ENCODE data around the gene FBXO41. TPM values are rescaled to one million over a fixed set of nuclear protein-coding genes. Genes with fewer than 3 reads are reported as not detected.

FBXO41 gene
- total and polyA plus RNA-seq, 2 experiments from 2014 or later: 0.44 to 1.1 TPM

DNA sequence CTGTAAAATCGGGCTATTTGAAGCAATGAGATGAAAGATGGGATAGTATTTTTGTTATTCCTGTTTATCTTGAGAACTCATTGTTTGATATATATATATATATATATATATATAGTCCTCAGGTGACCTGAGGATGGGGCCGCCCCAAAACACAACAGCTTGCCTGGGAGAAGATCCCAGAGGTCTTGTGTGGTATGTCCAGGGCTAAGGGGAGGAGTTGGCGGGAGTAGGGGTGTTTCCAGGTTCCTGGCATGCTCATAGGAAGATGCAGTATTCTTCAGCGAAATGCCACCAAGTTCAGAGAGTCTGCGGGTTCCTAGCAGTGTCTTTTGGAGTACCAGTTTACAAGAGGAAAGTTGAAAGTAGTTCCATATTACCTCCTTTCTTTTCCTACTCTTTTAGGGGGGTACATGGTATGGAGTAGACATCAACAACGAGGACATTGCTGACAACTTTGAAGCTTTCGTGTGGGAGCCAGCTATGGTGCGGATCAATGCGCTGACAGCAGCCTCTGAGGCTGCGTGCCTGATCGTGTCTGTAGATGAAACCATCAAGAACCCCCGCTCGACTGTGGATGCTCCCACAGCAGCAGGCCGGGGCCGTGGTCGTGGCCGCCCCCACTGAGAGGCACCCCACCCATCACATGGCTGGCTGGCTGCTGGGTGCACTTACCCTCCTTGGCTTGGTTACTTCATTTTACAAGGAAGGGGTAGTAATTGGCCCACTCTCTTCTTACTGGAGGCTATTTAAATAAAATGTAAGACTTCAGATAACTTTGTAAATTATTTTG lies 31.8 kb downstream of the FBXO41 start:
- H3K36me3 ChIP-seq (ENCODE audit: low read depth): peaks cover 50% of the 10 kb centered on the region
- no peak overlapping the region for H3K4me2 ChIP-seq (ENCODE audit: unreplicated experiment)
- no peak for DNase-seq
- H3K27ac ChIP-seq: no peak overlapping the region
- no peak overlapping the region for H3K4me3 ChIP-seq
- H3K79me2 ChIP-seq (ENCODE audit: insufficient read depth): peaks cover 2% of the 10 kb centered on the region; the same call in 1 of the 2 replicates
- no peaks in the 10 kb centered on the region for H3K4me1 ChIP-seq (ENCODE audit: insufficient read depth)
- no peak overlapping the region for H2AFZ ChIP-seq
- no peaks in the 10 kb centered on the region; the same call in 1 of the 2 replicates for H3F3A ChIP-seq (ENCODE audit: insufficient read depth)
- H3K9me3 ChIP-seq (ENCODE audit: low read depth): no peaks in the 10 kb centered on the region
- no peaks in the 10 kb centered on the region for H4K20me1 ChIP-seq (ENCODE audit: insufficient read depth)
- no peak overlapping the region for H3K9ac ChIP-seq
- H3K9me2 ChIP-seq (ENCODE audit: insufficient read depth): no peaks in the 10 kb centered on the region
- TF ChIP-seq EZH2phosphoT487 (IDR thresholded peaks at IDR 0.05; ENCODE audit: insufficient read depth, low read depth) (no peak), EZH2 (IDR thresholded peaks at IDR 0.05; ENCODE audit: insufficient read depth, poor library complexity, severe bottlenecking) (no peak)
- in situ Hi-C loops (cut with MboI): no loop called here
- 77 to 78% methylated on average over 17 of the region's 17 CpGs for WGBS, 2 experiments (ENCODE audit: low coverage in 1 of 2, low lambda C conversion rate in 2 of 2, missing lambda C conversion rate in 2 of 2)
- H3K27me3 ChIP-seq (replicated peaks; ENCODE audit: insufficient read depth): no peaks in the 10 kb centered on the region

- Histone ChIP-seq H4K20me1 (ENCODE audit: insufficient read depth) (peaks cover 7% of the 10 kb centered on the region; the same call in 1 of the 2 replicates), H3K79me2 (ENCODE audit: insufficient read depth) (peaks cover 12% of the 10 kb centered on the region), H3K27me3 (replicated peaks; ENCODE audit: insufficient read depth) (no peaks in the 10 kb centered on the region), H3K9me2 (ENCODE audit: insufficient read depth) (no peaks in the 10 kb centered on the region), H3K4me2 (ENCODE audit: unreplicated experiment) (no peak overlapping the region), H3K4me3 (no peak overlapping the region), H3K9ac (no peak overlapping the region), H3K27ac (no peak overlapping the region), H3K9me3 (ENCODE audit: low read depth) (no peaks in the 10 kb centered on the region), H2AFZ (no peak overlapping the region), H3F3A (ENCODE audit: insufficient read depth) (no peaks in the 10 kb centered on the region; the same call in 1 of the 2 replicates), H3K4me1 (ENCODE audit: insufficient read depth) (no peaks in the 10 kb centered on the region), H3K36me3 (ENCODE audit: low read depth) (peaks cover 62% of the 10 kb centered on the region)
- no peak for TF ChIP-seq EZH2phosphoT487 (IDR thresholded peaks at IDR 0.05; ENCODE audit: insufficient read depth, low read depth)
- TF ChIP-seq EZH2 (IDR thresholded peaks at IDR 0.05; ENCODE audit: insufficient read depth, poor library complexity, severe bottlenecking): no peak
- 90% methylated on average over 16 to 17 of the region's 17 CpGs for WGBS, 2 experiments (ENCODE audit: low coverage in 1 of 2, low lambda C conversion rate in 2 of 2, missing lambda C conversion rate in 2 of 2)
- DNase-seq: no peak
- in situ Hi-C loops (cut with MboI): no loop called here
Observed at GRCh38 chr2:73250872-73251846, 33.1 kb downstream of the FBXO41 start.

- TF ChIP-seq EZH2phosphoT487 (IDR thresholded peaks at IDR 0.05; ENCODE audit: insufficient read depth, low read depth) (no peak), EZH2 (IDR thresholded peaks at IDR 0.05; ENCODE audit: insufficient read depth, poor library complexity, severe bottlenecking) (no peak)
- Histone ChIP-seq H3K36me3 (ENCODE audit: low read depth) (peaks cover 77% of the 10 kb centered on the region), H3K27ac (no peak overlapping the region), H3K79me2 (ENCODE audit: insufficient read depth) (peaks cover 25% of the 10 kb centered on the region), H3K9me3 (ENCODE audit: low read depth) (no peaks in the 10 kb centered on the region), H3K4me1 (ENCODE audit: insufficient read depth) (no peaks in the 10 kb centered on the region), H3F3A (ENCODE audit: insufficient read depth) (peaks cover 1% of the 10 kb centered on the region), H3K9ac (no peak overlapping the region), H3K9me2 (ENCODE audit: insufficient read depth) (no peaks in the 10 kb centered on the region), H2AFZ (no peak overlapping the region), H3K27me3 (replicated peaks; ENCODE audit: insufficient read depth) (no peaks in the 10 kb centered on the region), H3K4me3 (no peak overlapping the region), H3K4me2 (ENCODE audit: unreplicated experiment) (no peak overlapping the region), H4K20me1 (ENCODE audit: insufficient read depth) (peaks cover 7% of the 10 kb centered on the region; the same call in 1 of the 2 replicates)
- DNase-seq: no peak
- in situ Hi-C loops (cut with MboI): no loop called here
- WGBS, 2 experiments (ENCODE audit: low coverage in 1 of 2, low lambda C conversion rate in 2 of 2, missing lambda C conversion rate in 2 of 2): 62 to 63% methylated on average over 9 of the region's 9 CpGs
Observed at GRCh38 chr2:73249636-73250035, 34.6 kb downstream of the FBXO41 start.

DNA sequence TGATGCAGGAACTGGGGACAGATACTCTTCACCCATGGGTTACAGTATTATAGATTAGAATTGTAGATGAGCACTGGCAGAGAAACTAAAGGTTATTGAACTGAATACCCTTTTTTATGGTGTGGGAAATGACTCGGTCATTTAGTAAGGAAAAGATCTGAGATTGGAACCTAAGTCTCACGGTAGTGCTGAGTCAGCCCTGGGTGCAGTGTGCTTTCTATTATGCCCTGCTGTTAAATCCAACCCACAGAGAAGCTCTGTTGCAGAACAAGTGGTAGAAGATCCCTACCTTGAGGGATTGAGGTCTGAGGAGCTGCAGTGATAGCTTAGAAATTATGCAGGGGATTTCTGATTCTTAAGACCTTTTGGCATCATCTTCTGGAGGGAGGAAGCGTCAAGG lies 37.4 kb downstream of the FBXO41 start:
- H3K36me3 ChIP-seq (ENCODE audit: low read depth): peaks cover 75% of the 10 kb centered on the region

More for the DNA sequence above, 37.4 kb downstream of the FBXO41 start:
- H3K4me2 ChIP-seq (ENCODE audit: unreplicated experiment): no peak overlapping the region
- peaks cover 7% of the 10 kb centered on the region for H4K20me1 ChIP-seq (ENCODE audit: insufficient read depth)
- WGBS, 2 experiments (ENCODE audit: low coverage in 1 of 2, low lambda C conversion rate in 2 of 2, missing lambda C conversion rate in 2 of 2): 65 to 67% methylated on average over 3 of the region's 3 CpGs
- H3K9ac ChIP-seq: no peak overlapping the region
- no peak overlapping the region for H2AFZ ChIP-seq
- no peak overlapping the region for H3K27ac ChIP-seq
- H3K4me3 ChIP-seq: no peak overlapping the region
- no peaks in the 10 kb centered on the region for H3K9me2 ChIP-seq (ENCODE audit: insufficient read depth)
- no peak for TF ChIP-seq EZH2 (IDR thresholded peaks at IDR 0.05; ENCODE audit: insufficient read depth, poor library complexity, severe bottlenecking)
- no peak for TF ChIP-seq EZH2phosphoT487 (IDR thresholded peaks at IDR 0.05; ENCODE audit: insufficient read depth, low read depth)
- in situ Hi-C loops (cut with MboI): no loop called here
- H3K79me2 ChIP-seq (ENCODE audit: insufficient read depth): peaks cover 51% of the 10 kb centered on the region
- H3K9me3 ChIP-seq (ENCODE audit: low read depth): no peaks in the 10 kb centered on the region
- H3K4me1 ChIP-seq (ENCODE audit: insufficient read depth): peaks cover 11% of the 10 kb centered on the region
- peak; percentile 22 for DNase-seq
- H3F3A ChIP-seq (ENCODE audit: insufficient read depth): peaks cover 13% of the 10 kb centered on the region; the same call in 1 of the 2 replicates
- H3K27me3 ChIP-seq (replicated peaks; ENCODE audit: insufficient read depth): no peaks in the 10 kb centered on the region
